ENCODE measurements around the gene PSD2. TPM values are rescaled to one million over a fixed set of nuclear protein-coding genes. Genes with fewer than 3 reads are reported as not detected.

Gene PSD2
- total RNA-seq, 4 donors from 2014 or later, result 0.08 to 0.13 (median 0.10) TPM; not detected in 1

GRCh38 chr5:139885172-139885856, 89.7 kb downstream of the PSD2 start:
- no peak for DNase-seq (ENCODE audit: low spot score in 2 of 2)
- no peaks in the 10 kb centered on the region for H3K27me3 ChIP-seq
- no peak for TF ChIP-seq EP300 (IDR thresholded peaks at IDR 0.05)
- H3K9me3 ChIP-seq, result no peaks in the 10 kb centered on the region
- no peak overlapping the region for H3K27ac ChIP-seq
- 94% methylated on average over 15 of the region's 15 CpGs for WGBS
- H3K4me3 ChIP-seq, result no peak overlapping the region
- H3K4me1 ChIP-seq, result peaks cover 28% of the 10 kb centered on the region
- no peaks in the 10 kb centered on the region for H3K36me3 ChIP-seq

- Histone ChIP-seq H3K27ac (no peak overlapping the region), H3K9me3 (no peaks in the 10 kb centered on the region), H3K4me3 (no peak overlapping the region), H3K27me3 (no peaks in the 10 kb centered on the region), H3K36me3 (no peaks in the 10 kb centered on the region), H3K4me1 (peaks cover 24% of the 10 kb centered on the region)
- DNase-seq (ENCODE audit: low spot score in 2 of 2), result no peak
- TF ChIP-seq EP300 (IDR thresholded peaks at IDR 0.05), result no peak
- no peak for TF ChIP-seq POLR2A (IDR thresholded peaks at IDR 0.05)
- no peak for TF ChIP-seq POLR2AphosphoS5 (IDR thresholded peaks at IDR 0.05)
- no peak for TF ChIP-seq CTCF (IDR thresholded peaks at IDR 0.05)
- WGBS, result 93% methylated on average over 4 of the region's 4 CpGs
These were observed 90.2 kb downstream of the PSD2 start for GRCh38 chr5:139885857-139886208.

GRCh38 chr5:139886213-139886612, 90.6 kb downstream of the PSD2 start:
- no peak overlapping the region for H3K27ac ChIP-seq
- TF ChIP-seq POLR2A (IDR thresholded peaks at IDR 0.05) (no peak), EP300 (IDR thresholded peaks at IDR 0.05) (no peak), CTCF (IDR thresholded peaks at IDR 0.05) (no peak), POLR2AphosphoS5 (IDR thresholded peaks at IDR 0.05) (no peak)
- WGBS, result 61% methylated on average over 2 of the region's 2 CpGs

GRCh38 chr5:139888370-139888769, 92.8 kb downstream of the PSD2 start:
- no peak overlapping the region for H3K27ac ChIP-seq
- H3K4me3 ChIP-seq, result no peak overlapping the region
- peaks cover 14% of the 10 kb centered on the region for H3K4me1 ChIP-seq
- no peak for DNase-seq (ENCODE audit: low spot score in 2 of 2)
- no peaks in the 10 kb centered on the region for H3K27me3 ChIP-seq
- TF ChIP-seq EP300 (IDR thresholded peaks at IDR 0.05) (no peak), CTCF (IDR thresholded peaks at IDR 0.05) (no peak), POLR2A (IDR thresholded peaks at IDR 0.05) (no peak), POLR2AphosphoS5 (IDR thresholded peaks at IDR 0.05) (no peak)
- H3K9me3 ChIP-seq, result no peaks in the 10 kb centered on the region
- H3K36me3 ChIP-seq, result no peaks in the 10 kb centered on the region
- 69% methylated on average over 4 of the region's 4 CpGs for WGBS

More at GRCh38 chr5:139886213-139886612, 90.6 kb downstream of the PSD2 start:
- Histone ChIP-seq H3K4me1 (peaks cover 24% of the 10 kb centered on the region), H3K4me3 (no peak overlapping the region), H3K27me3 (no peaks in the 10 kb centered on the region), H3K9me3 (no peaks in the 10 kb centered on the region), H3K36me3 (no peaks in the 10 kb centered on the region)
- no peak for DNase-seq (ENCODE audit: low spot score in 2 of 2)

GRCh38 chr5:139889410-139889809, 93.8 kb downstream of the PSD2 start:
- H3K27ac ChIP-seq, result no peak overlapping the region
- no peaks in the 10 kb centered on the region for H3K9me3 ChIP-seq
- no peak for DNase-seq (ENCODE audit: low spot score in 2 of 2)
- WGBS, result 89% methylated on average over 2 of the region's 2 CpGs
- no peak overlapping the region for H3K4me3 ChIP-seq
- H3K36me3 ChIP-seq, result no peaks in the 10 kb centered on the region
- H3K27me3 ChIP-seq, result no peaks in the 10 kb centered on the region
- H3K4me1 ChIP-seq, result peaks cover 6% of the 10 kb centered on the region
- TF ChIP-seq POLR2AphosphoS5 (IDR thresholded peaks at IDR 0.05) (no peak), POLR2A (IDR thresholded peaks at IDR 0.05) (no peak), EP300 (IDR thresholded peaks at IDR 0.05) (no peak), CTCF (IDR thresholded peaks at IDR 0.05) (no peak)

- no peak for TF ChIP-seq CTCF (IDR thresholded peaks at IDR 0.05)
- no peak for TF ChIP-seq POLR2AphosphoS5 (IDR thresholded peaks at IDR 0.05)
- no peak for TF ChIP-seq EP300 (IDR thresholded peaks at IDR 0.05)
- TF ChIP-seq POLR2A (IDR thresholded peaks at IDR 0.05), result no peak
- no peak for DNase-seq (ENCODE audit: low spot score in 2 of 2)
- no peak overlapping the region for H3K27ac ChIP-seq
- 89% methylated on average over 7 of the region's 9 CpGs for WGBS
- peaks cover 16% of the 10 kb centered on the region for H3K4me1 ChIP-seq
- H3K36me3 ChIP-seq, result no peaks in the 10 kb centered on the region
- no peaks in the 10 kb centered on the region for H3K9me3 ChIP-seq
- H3K4me3 ChIP-seq, result no peak overlapping the region
- no peaks in the 10 kb centered on the region for H3K27me3 ChIP-seq
These were observed 98.3 kb downstream of the PSD2 start for GRCh38 chr5:139893873-139894272.
